Body of pancreas (tissue), 4 donors: ENCODE results near the gene UBE2B.

Source experiments
- POLR2A ChIP-seq, 3 donors: fragments of 450-650 bp; IDR thresholded peaks; one replicate each; pipeline ENCODE4 v1.6.1; 2016; ENCODE audit warnings: antibody characterized with exemption in 3 of 3, mild to moderate bottlenecking in 2 of 3
- TF ChIP-seq, protein P1 (sequence below), 7 experiments: fragments of 450-650 bp in 4 of 7; fragments of 200-600 bp in 3 of 7; sonication (generic) in 3 of 7; IDR thresholded peaks; one replicate each; pipeline ENCODE4 v1.5.1; 2016 to 2019; ENCODE audit warnings: antibody characterized with exemption in 7 of 7

DNA sequence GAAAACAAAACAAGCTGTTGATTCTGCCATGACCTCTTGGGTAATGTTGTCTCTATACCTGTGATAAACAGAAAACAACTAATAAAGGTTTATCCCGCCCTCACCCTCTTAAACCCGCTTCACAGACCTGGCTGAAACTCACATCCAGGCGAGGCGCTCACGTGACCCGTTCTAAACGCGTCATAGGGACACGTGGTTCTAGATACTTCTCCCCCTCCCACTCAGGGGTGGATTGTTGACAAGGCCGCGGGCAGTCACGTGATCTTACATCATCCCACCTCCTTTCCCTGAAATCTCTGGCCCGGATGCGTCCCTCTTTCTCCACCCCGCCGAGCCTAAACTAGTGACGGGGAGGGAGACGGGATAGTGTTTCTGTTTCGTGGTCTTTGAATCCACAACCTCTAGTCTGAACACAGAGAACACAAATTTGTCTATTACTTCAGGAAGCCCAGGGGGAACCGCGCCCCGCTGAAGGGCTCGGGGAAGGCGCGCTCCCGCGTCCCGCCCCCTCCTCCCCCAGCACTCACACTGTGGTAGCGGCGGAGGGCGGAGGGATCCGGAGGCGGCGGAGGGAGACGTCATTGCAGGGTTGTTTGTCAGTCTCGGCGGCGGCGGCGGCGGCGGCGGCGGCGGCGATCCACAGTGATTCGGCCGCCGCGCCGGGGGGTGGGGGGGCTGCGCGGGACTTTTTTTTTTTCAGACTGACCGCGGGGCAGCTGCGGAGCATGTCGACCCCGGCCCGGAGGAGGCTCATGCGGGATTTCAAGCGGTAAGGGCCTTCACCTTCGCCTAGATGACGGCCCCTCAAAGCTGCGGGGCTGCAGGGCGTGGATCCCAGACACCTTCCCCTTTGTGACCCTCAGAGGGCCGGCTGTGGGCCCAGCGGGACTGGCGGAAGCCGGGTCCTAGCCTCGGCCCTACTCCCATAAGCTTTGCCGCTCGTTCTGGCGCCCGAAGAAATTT is at the start of gene UBE2B:
- TF ChIP-seq, protein P1, sequence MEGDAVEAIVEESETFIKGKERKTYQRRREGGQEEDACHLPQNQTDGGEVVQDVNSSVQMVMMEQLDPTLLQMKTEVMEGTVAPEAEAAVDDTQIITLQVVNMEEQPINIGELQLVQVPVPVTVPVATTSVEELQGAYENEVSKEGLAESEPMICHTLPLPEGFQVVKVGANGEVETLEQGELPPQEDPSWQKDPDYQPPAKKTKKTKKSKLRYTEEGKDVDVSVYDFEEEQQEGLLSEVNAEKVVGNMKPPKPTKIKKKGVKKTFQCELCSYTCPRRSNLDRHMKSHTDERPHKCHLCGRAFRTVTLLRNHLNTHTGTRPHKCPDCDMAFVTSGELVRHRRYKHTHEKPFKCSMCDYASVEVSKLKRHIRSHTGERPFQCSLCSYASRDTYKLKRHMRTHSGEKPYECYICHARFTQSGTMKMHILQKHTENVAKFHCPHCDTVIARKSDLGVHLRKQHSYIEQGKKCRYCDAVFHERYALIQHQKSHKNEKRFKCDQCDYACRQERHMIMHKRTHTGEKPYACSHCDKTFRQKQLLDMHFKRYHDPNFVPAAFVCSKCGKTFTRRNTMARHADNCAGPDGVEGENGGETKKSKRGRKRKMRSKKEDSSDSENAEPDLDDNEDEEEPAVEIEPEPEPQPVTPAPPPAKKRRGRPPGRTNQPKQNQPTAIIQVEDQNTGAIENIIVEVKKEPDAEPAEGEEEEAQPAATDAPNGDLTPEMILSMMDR (IDR thresholded peaks at IDR 0.05): peak in 1 of 7 experiments; percentile 7
- TF ChIP-seq POLR2A (IDR thresholded peaks at IDR 0.05): peak; percentile 62 to 71 (median 67)
